ENCODE results near the gene TSPAN6.

DNA sequence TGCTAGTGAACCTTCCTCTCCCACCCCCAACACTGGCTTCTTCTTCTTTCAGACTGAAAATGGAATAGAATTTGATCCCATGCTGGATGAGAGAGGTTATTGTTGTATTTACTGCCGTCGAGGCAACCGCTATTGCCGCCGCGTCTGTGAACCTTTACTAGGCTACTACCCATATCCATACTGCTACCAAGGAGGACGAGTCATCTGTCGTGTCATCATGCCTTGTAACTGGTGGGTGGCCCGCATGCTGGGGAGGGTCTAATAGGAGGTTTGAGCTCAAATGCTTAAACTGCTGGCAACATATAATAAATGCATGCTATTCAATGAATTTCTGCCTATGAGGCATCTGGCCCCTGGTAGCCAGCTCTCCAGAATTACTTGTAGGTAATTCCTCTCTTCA, 37.1 kb downstream of the TSPAN6 start:
- TF ChIP-seq POLR2A (IDR thresholded peaks at IDR 0.05), result no peak
- TF ChIP-seq, protein P1, sequence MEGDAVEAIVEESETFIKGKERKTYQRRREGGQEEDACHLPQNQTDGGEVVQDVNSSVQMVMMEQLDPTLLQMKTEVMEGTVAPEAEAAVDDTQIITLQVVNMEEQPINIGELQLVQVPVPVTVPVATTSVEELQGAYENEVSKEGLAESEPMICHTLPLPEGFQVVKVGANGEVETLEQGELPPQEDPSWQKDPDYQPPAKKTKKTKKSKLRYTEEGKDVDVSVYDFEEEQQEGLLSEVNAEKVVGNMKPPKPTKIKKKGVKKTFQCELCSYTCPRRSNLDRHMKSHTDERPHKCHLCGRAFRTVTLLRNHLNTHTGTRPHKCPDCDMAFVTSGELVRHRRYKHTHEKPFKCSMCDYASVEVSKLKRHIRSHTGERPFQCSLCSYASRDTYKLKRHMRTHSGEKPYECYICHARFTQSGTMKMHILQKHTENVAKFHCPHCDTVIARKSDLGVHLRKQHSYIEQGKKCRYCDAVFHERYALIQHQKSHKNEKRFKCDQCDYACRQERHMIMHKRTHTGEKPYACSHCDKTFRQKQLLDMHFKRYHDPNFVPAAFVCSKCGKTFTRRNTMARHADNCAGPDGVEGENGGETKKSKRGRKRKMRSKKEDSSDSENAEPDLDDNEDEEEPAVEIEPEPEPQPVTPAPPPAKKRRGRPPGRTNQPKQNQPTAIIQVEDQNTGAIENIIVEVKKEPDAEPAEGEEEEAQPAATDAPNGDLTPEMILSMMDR (IDR thresholded peaks at IDR 0.05), result no peak

Data from adrenal gland (tissue), 5 donors.